Sigmoid colon (tissue), 7 donors: Measurements from ENCODE around the gene ZDHHC1. TPM values are rescaled to one million over a fixed set of nuclear protein-coding genes. Genes with fewer than 3 reads are reported as not detected.

ENCODE experiments used
- DNase-seq: peaks from one replicate; pipeline ENCODE4 v3.0.0-alpha.2; 2019
- H3K27ac ChIP-seq, 4 donors: fragments of 200-600 bp; sonication (generic); one replicate each; pipeline ENCODE4 v1.5.1; 2016 to 2019; ENCODE audit warnings: mild to moderate bottlenecking in 1 of 4
- H3K27me3 ChIP-seq, 3 donors: fragments of 200-600 bp; sonication (generic); one replicate each; pipeline ENCODE4 v1.5.1; 2019; ENCODE audit warnings: mild to moderate bottlenecking in 1 of 3
- H3K36me3 ChIP-seq, 4 donors: fragments of 200-600 bp; sonication (generic); one replicate each; pipeline ENCODE4 v1.5.1; 2016 to 2019
- H3K4me1 ChIP-seq, 4 donors: fragments of 200-600 bp; sonication (generic); one replicate each; pipeline ENCODE4 v1.5.1; 2017 to 2019
- H3K4me3 ChIP-seq, 4 donors: fragments of 200-600 bp; sonication (generic); one replicate each; pipeline ENCODE4 v1.5.1; 2017 to 2019; ENCODE audit warnings: mild to moderate bottlenecking in 2 of 4, moderate library complexity in 1 of 4
- H3K9me3 ChIP-seq, 4 donors: fragments of 200-600 bp in 3 of 4; sonication (generic) in 3 of 4; one replicate each; pipeline versions ENCODE4 v1.5.1 to v1.6.1; 2013 to 2019
- CTCF ChIP-seq, 4 experiments: fragments of 450-650 bp in 3 of 4; fragments of 200-600 bp in 1 of 4; IDR thresholded peaks; one replicate each; pipeline ENCODE4 v1.5.1; 2016 to 2019; ENCODE audit warnings: antibody characterized with exemption in 4 of 4, mild to moderate bottlenecking in 3 of 4, moderate library complexity in 2 of 4
- EP300 ChIP-seq, 4 donors: sonication (generic); formaldehyde crosslinking; IDR thresholded peaks; one replicate each; pipeline ENCODE4 v1.6.1; 2017; ENCODE audit warnings: antibody characterized with exemption in 4 of 4
- POLR2A ChIP-seq, 2 donors: fragments of 450-650 bp; IDR thresholded peaks; one replicate each; pipeline ENCODE4 v1.6.1; 2016; ENCODE audit warnings: antibody characterized with exemption in 2 of 2, mild to moderate bottlenecking in 2 of 2, moderate library complexity in 2 of 2
- POLR2AphosphoS5 ChIP-seq, 4 donors: sonication (generic); formaldehyde crosslinking; IDR thresholded peaks; one replicate each; pipeline ENCODE4 v1.6.1; 2017; ENCODE audit warnings: antibody characterized with exemption in 4 of 4
- WGBS, 2 donors: extraction: QIAGEN DNeasy Blood & Tissue Kit; methylation state at CpG; one replicate each; pipeline ENCODE4 v1.1.7; 2013; 5-methylcytosine and 5-hydroxymethylcytosine counted together
- intact Hi-C: fragments of 100-400 bp; cut with DNase I; formaldehyde crosslinking; loops from one replicate; pipeline ENCODE4 v1.15.1; 2023
- polyA plus RNA-seq, 3 donors: library from polyadenylated mRNA; stranded (reverse); fragments of 200-250 nt; gene quantifications; one replicate each; pipeline ENCODE4 v1.2.3, GENCODE V29; 2013
- total RNA-seq, 4 donors: library from RNA; depleted of rRNA; stranded (reverse); fragments of >200 nt; gene quantifications; one replicate each; pipeline ENCODE4 v1.1.0, GENCODE V29; 2016
- donor health status: healthy with polysubstance abuse.
- donor health status: Bipolar disorder and iron deficiency.
- donor health status: healthy.

The ZDHHC1 gene
- total and polyA plus RNA-seq, 7 donors: 4.2 to 18.3 (median 12.7) TPM

GRCh38 chr16:67454852-67455251 is 38.6 kb upstream of the ZDHHC1 start:
- intact Hi-C loops: loop anchor here (2.0 kb wide), 1 partner anchor 22 kb away; no protein-coding TSS in a partner anchor
- no peak for DNase-seq
- H3K9me3 ChIP-seq: no peaks in the 10 kb centered on the region
- TF ChIP-seq EP300 (IDR thresholded peaks at IDR 0.05) (no peak), POLR2A (IDR thresholded peaks at IDR 0.05) (no peak), POLR2AphosphoS5 (IDR thresholded peaks at IDR 0.05) (no peak), CTCF (IDR thresholded peaks at IDR 0.05) (no peak)
- no peak overlapping the region for H3K4me3 ChIP-seq
- 93 to 96% methylated on average over 6 of the region's 6 CpGs for WGBS, 2 donors
- H3K36me3 ChIP-seq: peaks cover 9 to 35% (median 20%) of the 10 kb centered on the region in 4 donors
- no peak overlapping the region for H3K27ac ChIP-seq
- peaks cover 0 to 58% (median 49%) of the 10 kb centered on the region in 4 donors for H3K4me1 ChIP-seq
- H3K27me3 ChIP-seq: no peaks in the 10 kb centered on the region

- TF ChIP-seq POLR2A (IDR thresholded peaks at IDR 0.05): no peak
- no peak for TF ChIP-seq CTCF (IDR thresholded peaks at IDR 0.05)
- no peak for TF ChIP-seq POLR2AphosphoS5 (IDR thresholded peaks at IDR 0.05)
- TF ChIP-seq EP300 (IDR thresholded peaks at IDR 0.05): no peak
- H3K4me3 ChIP-seq: no peak overlapping the region
- no peaks in the 10 kb centered on the region for H3K27me3 ChIP-seq
- intact Hi-C loops: loop anchor here (2.0 kb wide), 1 partner anchor 21 kb away; no protein-coding TSS in a partner anchor
- H3K9me3 ChIP-seq: no peaks in the 10 kb centered on the region
- peaks cover 0 to 58% (median 48%) of the 10 kb centered on the region in 4 donors for H3K4me1 ChIP-seq
- peaks cover 9 to 41% (median 23%) of the 10 kb centered on the region in 4 donors for H3K36me3 ChIP-seq
- DNase-seq: no peak
- 90 to 95% methylated on average over 5 of the region's 5 CpGs for WGBS, 2 donors
- H3K27ac ChIP-seq: no peak overlapping the region
Observed at GRCh38 chr16:67454104-67454503, 37.8 kb upstream of the ZDHHC1 start.

GRCh38 chr16:67451704-67452435 is 35.6 kb upstream of the ZDHHC1 start:
- Histone ChIP-seq H3K9me3 (no peaks in the 10 kb centered on the region), H3K4me1 (peaks cover 0 to 54% (median 40%) of the 10 kb centered on the region in 4 donors), H3K27me3 (no peaks in the 10 kb centered on the region), H3K27ac (peak overlapping the region in 1 of 4 donors; percentile 25), H3K36me3 (peaks cover 9 to 46% (median 23%) of the 10 kb centered on the region in 4 donors), H3K4me3 (no peak overlapping the region)
- DNase-seq: no peak
- intact Hi-C loops: no loop called here
- TF ChIP-seq CTCF (IDR thresholded peaks at IDR 0.05) (no peak), POLR2A (IDR thresholded peaks at IDR 0.05) (no peak), POLR2AphosphoS5 (IDR thresholded peaks at IDR 0.05) (no peak), EP300 (IDR thresholded peaks at IDR 0.05) (no peak)
- 16 to 59% methylated on average over 2 of the region's 2 CpGs for WGBS, 2 donors

GRCh38 chr16:67451061-67451703 is 34.9 kb upstream of the ZDHHC1 start:
- intact Hi-C loops: no loop called here
- Histone ChIP-seq H3K36me3 (peaks cover 9 to 46% (median 23%) of the 10 kb centered on the region in 4 donors), H3K9me3 (no peaks in the 10 kb centered on the region), H3K4me1 (peaks cover 0 to 54% (median 40%) of the 10 kb centered on the region in 4 donors), H3K4me3 (no peak overlapping the region), H3K27me3 (no peaks in the 10 kb centered on the region), H3K27ac (peak overlapping the region in 2 of 4 donors; percentile 7 to 25)
- TF ChIP-seq CTCF (IDR thresholded peaks at IDR 0.05) (no peak), POLR2A (IDR thresholded peaks at IDR 0.05) (no peak), EP300 (IDR thresholded peaks at IDR 0.05) (no peak), POLR2AphosphoS5 (IDR thresholded peaks at IDR 0.05) (no peak)
- 86 to 91% methylated on average over 12 of the region's 12 CpGs for WGBS, 2 donors
- no peak for DNase-seq
